Ectodermal cell (in vitro differentiated cells): ENCODE results near the gene ADAM15.

Experiments
- H3K27ac ChIP-seq: 2 replicates; pipeline ENCODE4 v1.7.0; 2013; ENCODE audit warnings: mild to moderate bottlenecking, low read depth, low read length; ENCODE audit not compliant: insufficient read depth, poor library complexity, severe bottlenecking
- H3K27me3 ChIP-seq: 2 replicates; pipeline ENCODE4 v1.7.0; 2013; ENCODE audit warnings: mild to moderate bottlenecking, low read length; ENCODE audit not compliant: insufficient read depth, control insufficient read depth, poor library complexity, severe bottlenecking
- H3K36me3 ChIP-seq: one replicate; pipeline ENCODE4 v1.7.0; 2013; ENCODE audit warnings: low read length; ENCODE audit not compliant: control insufficient read depth, insufficient read depth
- H3K4me1 ChIP-seq: one replicate; pipeline ENCODE4 v1.7.0; 2013; ENCODE audit warnings: low read length; ENCODE audit not compliant: control insufficient read depth, insufficient read depth
- H3K4me3 ChIP-seq: 2 replicates; pipeline ENCODE4 v1.7.0; 2013; ENCODE audit warnings: low read depth, low read length, control low read depth; ENCODE audit not compliant: insufficient read depth
- H3K9me3 ChIP-seq: 2 replicates; pipeline ENCODE4 v1.7.0; 2013; ENCODE audit warnings: mild to moderate bottlenecking, low read length, moderate library complexity; ENCODE audit not compliant: control insufficient read depth
- WGBS, 2 experiments: methylation state at CpG; one replicate each; pipeline ENCODE4 v1.1.7; 2013; ENCODE audit warnings: missing lambda C conversion rate in 2 of 2; 5-methylcytosine and 5-hydroxymethylcytosine counted together

Gene ADAM15

DNA sequence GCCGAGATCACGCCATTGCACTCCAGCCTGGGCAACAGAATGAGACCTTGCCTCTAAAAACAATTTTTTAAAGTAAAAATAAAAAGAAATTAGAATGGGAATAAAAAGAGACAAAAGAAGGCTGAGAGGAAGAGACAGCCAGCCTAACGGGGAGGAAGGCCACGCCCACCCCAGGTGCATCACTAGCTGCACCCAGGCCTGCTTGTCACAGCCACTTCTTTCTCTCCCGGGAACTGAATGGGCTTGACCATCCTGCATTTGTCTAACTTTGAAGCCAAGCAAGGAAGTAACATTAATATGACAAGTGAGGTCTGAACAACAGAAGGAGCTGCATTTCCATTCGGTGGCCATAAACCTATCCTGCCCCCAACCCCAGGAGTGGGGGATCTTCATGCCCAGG lies 55.7 kb downstream of the ADAM15 start:
- Histone ChIP-seq H3K4me3 (no peak overlapping the region), H3K9me3 (no peaks in the 10 kb centered on the region), H3K4me1 (no peaks in the 10 kb centered on the region), H3K27ac (no peak overlapping the region), H3K36me3 (no peaks in the 10 kb centered on the region), H3K27me3 (peaks cover 4% of the 10 kb centered on the region)
- WGBS, 2 experiments: 79 to 86% methylated on average over 6 of the region's 6 CpGs

- Histone ChIP-seq H3K36me3 (no peaks in the 10 kb centered on the region), H3K27ac (no peak overlapping the region), H3K9me3 (no peaks in the 10 kb centered on the region), H3K4me1 (no peaks in the 10 kb centered on the region), H3K27me3 (peaks cover 4% of the 10 kb centered on the region), H3K4me3 (no peak overlapping the region)
- WGBS, 2 experiments: 84 to 86% methylated on average over 12 of the region's 12 CpGs
Observed at GRCh38 chr1:155107309-155108264, 56.5 kb downstream of the ADAM15 start.

GRCh38 chr1:155108296-155108695 lies 57.2 kb downstream of the ADAM15 start:
- H3K4me3 ChIP-seq: no peak overlapping the region
- H3K36me3 ChIP-seq: no peaks in the 10 kb centered on the region
- H3K27me3 ChIP-seq: peaks cover 4% of the 10 kb centered on the region
- 88 to 91% methylated on average over 5 of the region's 5 CpGs for WGBS, 2 experiments
- no peaks in the 10 kb centered on the region for H3K9me3 ChIP-seq
- no peaks in the 10 kb centered on the region for H3K4me1 ChIP-seq
- H3K27ac ChIP-seq: no peak overlapping the region

- H3K36me3 ChIP-seq: no peaks in the 10 kb centered on the region
- 88 to 94% methylated on average over 7 to 8 of the region's 8 CpGs for WGBS, 2 experiments
- no peak overlapping the region for H3K27ac ChIP-seq
- no peak overlapping the region for H3K4me3 ChIP-seq
- no peaks in the 10 kb centered on the region for H3K9me3 ChIP-seq
- H3K4me1 ChIP-seq: no peaks in the 10 kb centered on the region
- peaks cover 4% of the 10 kb centered on the region for H3K27me3 ChIP-seq
Observed at GRCh38 chr1:155110381-155110780, 59.3 kb downstream of the ADAM15 start.

- no peaks in the 10 kb centered on the region for H3K36me3 ChIP-seq
- H3K9me3 ChIP-seq: no peaks in the 10 kb centered on the region
- no peak overlapping the region for H3K27ac ChIP-seq
- WGBS, 2 experiments: 91 to 92% methylated on average over 8 of the region's 8 CpGs
- H3K27me3 ChIP-seq: peaks cover 4% of the 10 kb centered on the region
- H3K4me3 ChIP-seq: no peak overlapping the region
- no peaks in the 10 kb centered on the region for H3K4me1 ChIP-seq
Observed at GRCh38 chr1:155110826-155111225, 59.7 kb downstream of the ADAM15 start.
